Measurements from ENCODE around the gene PIP4K2A.
"Not testable (repeated sequence)": the region's sequence is repeated elsewhere in the genome, so short reads cannot be mapped to it uniquely, and the experiment has no call there.

The PIP4K2A gene

GRCh38 chr10:22692119-22692518 lies 22.3 kb downstream of the PIP4K2A start:
- not testable (repeated sequence) for DNase-seq

- DNase-seq = no peak
Measured at GRCh38 chr10:22690614-22691431, 23.6 kb downstream of the PIP4K2A start.

- no peak for DNase-seq
Measured at GRCh38 chr10:22690158-22690557, 24.2 kb downstream of the PIP4K2A start.

GRCh38 chr10:22686347-22686746 lies 28.0 kb downstream of the PIP4K2A start:
- no peak for DNase-seq

- DNase-seq = no peak
Measured at GRCh38 chr10:22685926-22686325, 28.5 kb downstream of the PIP4K2A start.

- DNase-seq = no peak
Measured at GRCh38 chr10:22684699-22685098, 29.7 kb downstream of the PIP4K2A start.

GRCh38 chr10:22683140-22683389 lies 31.3 kb downstream of the PIP4K2A start:
- DNase-seq = no peak

- DNase-seq = no peak
Measured at GRCh38 chr10:22682237-22683139, 31.9 kb downstream of the PIP4K2A start.

GRCh38 chr10:22681783-22682183 lies 32.6 kb downstream of the PIP4K2A start:
- no peak for DNase-seq

GRCh38 chr10:22681301-22681700 lies 33.1 kb downstream of the PIP4K2A start:
- DNase-seq = no peak

- no peak for DNase-seq
Measured at GRCh38 chr10:22679608-22680007, 34.8 kb downstream of the PIP4K2A start.

- no peak for DNase-seq
Measured at GRCh38 chr10:22677333-22677732, 37.0 kb downstream of the PIP4K2A start.

- DNase-seq = no peak
Measured at GRCh38 chr10:22676435-22676834, 37.9 kb downstream of the PIP4K2A start.

GRCh38 chr10:22674573-22674930 lies 39.8 kb downstream of the PIP4K2A start:
- no peak for DNase-seq

GRCh38 chr10:22673785-22674572 lies 40.4 kb downstream of the PIP4K2A start:
- no peak for DNase-seq

GRCh38 chr10:22673091-22673392 lies 41.3 kb downstream of the PIP4K2A start:
- no peak for DNase-seq

GRCh38 chr10:22672319-22673090 lies 41.9 kb downstream of the PIP4K2A start:
- DNase-seq = no peak

GRCh38 chr10:22670788-22671187 lies 43.6 kb downstream of the PIP4K2A start:
- peak in 2 of 14 donors; percentile 59 to 61 for DNase-seq

- no peak for DNase-seq
Measured at GRCh38 chr10:22669163-22669711, 45.1 kb downstream of the PIP4K2A start.

- no peak for DNase-seq
Measured at GRCh38 chr10:22667093-22667480, 47.3 kb downstream of the PIP4K2A start.

GRCh38 chr10:22666287-22667092 lies 47.9 kb downstream of the PIP4K2A start:
- no peak for DNase-seq

Measured in C1 segment of cervical spinal cord (tissue), 14 donors.